ENCODE measurements around the gene HOXB3.

DNA sequence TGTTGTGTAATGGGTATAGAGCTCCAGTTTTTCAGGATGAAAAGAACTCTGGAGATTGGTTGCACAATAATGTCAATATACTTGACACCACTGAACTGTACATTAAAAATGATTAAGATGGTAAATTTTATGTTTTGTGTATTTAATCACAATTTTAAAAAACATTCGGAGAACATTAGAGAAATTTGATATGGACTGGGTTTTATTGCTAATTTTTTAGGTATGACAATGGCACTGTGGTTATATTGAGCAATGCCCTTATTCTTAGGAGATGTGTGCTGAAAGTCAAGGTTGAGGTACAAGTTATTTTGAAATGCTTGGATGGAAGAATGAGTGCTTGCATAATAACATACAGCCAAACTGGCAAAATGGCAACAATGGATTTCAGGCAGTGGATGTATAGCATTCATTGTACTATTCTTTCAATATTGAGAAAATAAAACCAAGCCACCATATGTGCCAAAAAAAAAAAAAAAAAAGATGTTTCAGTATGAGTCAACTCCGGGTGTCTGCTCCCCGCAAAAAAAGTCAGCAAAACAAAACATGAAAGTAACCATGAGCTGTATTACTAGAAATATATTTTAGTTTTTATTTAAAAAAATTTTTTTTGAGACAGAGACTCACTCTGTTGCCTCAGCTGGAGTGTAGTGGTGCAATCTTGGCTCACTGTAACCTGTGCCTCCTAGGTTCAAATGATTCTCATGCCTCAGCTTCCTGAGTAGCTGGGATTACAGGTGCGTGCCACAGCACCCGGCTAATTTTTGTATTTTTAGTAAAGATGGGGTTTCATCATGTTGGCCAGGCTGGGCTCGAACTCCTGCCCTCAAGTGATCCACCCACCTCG lies 79.1 kb downstream of the HOXB3 start:
- TF ChIP-seq CTCF (IDR thresholded peaks at IDR 0.05) = no peak
- no peak for TF ChIP-seq POLR2A (IDR thresholded peaks at IDR 0.05)
